Measurements from ENCODE around the gene THAP5.

THAP5 gene

DNA sequence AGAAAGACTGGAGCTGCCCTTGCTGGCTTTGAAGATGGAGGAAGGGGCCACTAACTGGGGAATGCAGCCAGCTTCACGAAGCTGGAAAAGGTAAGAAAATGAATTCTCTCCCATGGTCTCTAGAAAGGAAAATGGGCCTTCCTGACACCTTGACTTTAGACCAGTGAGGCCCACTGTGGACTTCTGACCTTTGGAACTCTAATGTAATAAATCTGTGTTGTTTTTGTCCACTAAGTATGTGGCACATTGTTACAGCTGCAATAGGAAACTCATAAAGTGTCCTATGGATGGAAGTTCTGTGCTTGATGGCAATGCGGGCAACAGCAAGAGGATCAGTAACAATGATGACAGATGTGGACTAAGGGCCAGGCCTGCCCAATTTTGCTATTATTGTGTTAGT lies 21.1 kb upstream of the THAP5 start:
- Histone ChIP-seq H3K9ac (ENCODE audit: insufficient read length) (no peak overlapping the region), H3K27ac (no peak overlapping the region)
- no peak for DNase-seq (ENCODE audit: low read depth, low spot score)

DNA sequence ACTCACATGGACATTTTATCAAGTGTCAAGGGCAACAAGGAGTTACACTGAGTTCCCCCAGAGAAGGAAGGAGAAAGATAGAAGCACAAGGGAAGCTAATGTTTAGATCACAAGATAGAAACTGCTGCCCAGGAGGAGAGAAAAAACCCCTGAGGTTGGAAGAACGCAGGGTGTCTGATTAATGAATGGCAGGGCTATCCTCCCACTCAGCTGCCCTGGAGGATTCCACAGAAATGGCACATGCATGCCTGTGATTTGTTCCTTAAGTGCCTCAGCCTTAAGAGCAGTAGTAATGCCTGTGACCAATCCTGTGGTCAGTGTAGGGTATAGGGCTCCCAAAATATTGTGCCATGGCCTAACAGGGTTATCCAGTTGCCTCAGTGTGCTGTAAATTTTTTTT lies 20.4 kb upstream of the THAP5 start:
- Histone ChIP-seq H3K9me3 (ENCODE audit: low read depth, low read length) (no peaks in the 10 kb centered on the region), H3K9ac (ENCODE audit: insufficient read length) (no peak overlapping the region), H3K36me3 (ENCODE audit: insufficient read depth, low read length) (no peaks in the 10 kb centered on the region), H3K4me3 (no peak overlapping the region), H3K27ac (no peak overlapping the region)
- no peak for TF ChIP-seq EZH2 (IDR thresholded peaks at IDR 0.05)
- no peak for TF ChIP-seq POLR2AphosphoS5 (IDR thresholded peaks at IDR 0.05; ENCODE audit: borderline replicate concordance, low read depth, low read length)
- TF ChIP-seq FOXP2 (optimal IDR thresholded peaks at IDR 0.05; ENCODE audit: control extremely low read depth, extremely low read length, insufficient read depth): no peak
- DNase-seq (ENCODE audit: low read depth, low spot score): no peak

More for the DNA sequence above, 21.1 kb upstream of the THAP5 start:
- TF ChIP-seq EZH2 (IDR thresholded peaks at IDR 0.05) (no peak), POLR2AphosphoS5 (IDR thresholded peaks at IDR 0.05; ENCODE audit: borderline replicate concordance, low read depth, low read length) (no peak), FOXP2 (optimal IDR thresholded peaks at IDR 0.05; ENCODE audit: control extremely low read depth, extremely low read length, insufficient read depth) (no peak)
- H3K9me3 ChIP-seq (ENCODE audit: low read depth, low read length): no peaks in the 10 kb centered on the region
- H3K36me3 ChIP-seq (ENCODE audit: insufficient read depth, low read length): no peaks in the 10 kb centered on the region
- H3K4me3 ChIP-seq: no peak overlapping the region

DNA sequence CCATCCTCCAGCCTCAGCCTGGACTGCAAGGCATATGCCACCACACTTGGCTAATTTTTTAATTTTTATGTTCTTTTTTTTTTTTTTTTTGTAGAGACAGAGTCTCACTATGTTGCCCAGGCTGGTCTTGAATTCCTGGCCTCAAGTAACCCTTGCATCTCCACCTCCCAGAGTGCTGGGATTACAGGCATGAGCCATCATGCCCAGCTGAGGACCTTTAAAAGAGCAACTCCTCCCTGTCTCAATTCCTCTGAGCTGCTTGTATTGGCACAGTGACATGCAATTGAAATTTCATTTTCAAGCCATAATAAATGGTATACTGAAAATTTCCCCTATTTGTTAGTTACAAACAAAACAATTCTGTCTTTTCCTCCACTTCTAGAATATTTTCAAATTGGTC lies 19.7 kb upstream of the THAP5 start:
- TF ChIP-seq FOXP2 (optimal IDR thresholded peaks at IDR 0.05; ENCODE audit: control extremely low read depth, extremely low read length, insufficient read depth) (no peak), EZH2 (IDR thresholded peaks at IDR 0.05) (no peak), POLR2AphosphoS5 (IDR thresholded peaks at IDR 0.05; ENCODE audit: borderline replicate concordance, low read depth, low read length) (no peak)
- no peak for DNase-seq (ENCODE audit: low read depth, low spot score)
- Histone ChIP-seq H3K36me3 (ENCODE audit: insufficient read depth, low read length) (no peaks in the 10 kb centered on the region), H3K27ac (no peak overlapping the region), H3K9me3 (ENCODE audit: low read depth, low read length) (no peaks in the 10 kb centered on the region), H3K9ac (ENCODE audit: insufficient read length) (no peak overlapping the region), H3K4me3 (no peak overlapping the region)

DNA sequence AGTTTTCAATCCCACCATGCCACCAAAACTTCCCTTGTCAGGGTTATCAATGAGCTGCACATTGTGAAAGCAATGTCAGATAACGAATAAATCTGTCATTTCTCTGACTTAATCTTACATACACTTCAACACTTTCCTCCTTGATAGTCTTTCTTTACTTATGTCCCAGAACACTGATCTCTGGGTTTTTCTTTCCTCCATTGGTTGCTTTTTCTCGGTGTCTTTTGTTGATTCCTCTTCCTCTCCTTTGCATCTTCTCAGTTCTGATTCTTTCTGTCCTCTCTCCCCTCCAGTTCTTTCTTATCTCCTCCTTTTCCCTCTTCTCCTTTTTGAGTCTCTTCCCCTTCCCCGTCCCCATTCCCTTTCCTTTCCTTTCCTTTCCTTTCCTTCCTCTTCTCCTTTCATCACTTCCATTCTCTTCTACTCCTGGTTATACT lies 16.8 kb upstream of the THAP5 start:
- H3K9me3 ChIP-seq (ENCODE audit: low read depth, low read length): no peaks in the 10 kb centered on the region

DNA sequence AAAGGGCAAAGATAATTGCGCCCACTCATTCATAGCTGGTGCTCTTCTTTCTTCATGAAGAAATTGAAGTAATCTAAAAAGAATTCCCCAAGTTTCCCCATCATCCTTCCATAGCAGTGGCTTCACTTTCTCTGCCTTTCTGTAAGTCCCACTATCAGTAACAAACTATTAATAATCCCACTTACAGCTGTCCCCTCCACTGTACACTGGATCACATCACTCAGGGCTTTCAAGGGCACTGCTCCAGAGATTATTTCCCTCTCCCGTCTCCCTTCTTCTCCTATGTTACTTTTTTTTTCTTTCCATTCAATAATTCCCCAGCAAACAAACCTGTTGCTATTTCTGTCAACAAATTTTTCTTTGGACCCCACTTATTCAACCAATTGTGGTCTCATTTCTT lies 16.3 kb upstream of the THAP5 start:
- Histone ChIP-seq H3K4me3 (no peak overlapping the region), H3K9me3 (ENCODE audit: low read depth, low read length) (no peaks in the 10 kb centered on the region), H3K36me3 (ENCODE audit: insufficient read depth, low read length) (no peaks in the 10 kb centered on the region), H3K9ac (ENCODE audit: insufficient read length) (no peak overlapping the region), H3K27ac (no peak overlapping the region)
- DNase-seq (ENCODE audit: low read depth, low spot score): no peak
- no peak for TF ChIP-seq POLR2AphosphoS5 (IDR thresholded peaks at IDR 0.05; ENCODE audit: borderline replicate concordance, low read depth, low read length)
- TF ChIP-seq EZH2 (IDR thresholded peaks at IDR 0.05): no peak
- TF ChIP-seq FOXP2 (optimal IDR thresholded peaks at IDR 0.05; ENCODE audit: control extremely low read depth, extremely low read length, insufficient read depth): no peak

More for the DNA sequence above, 16.8 kb upstream of the THAP5 start:
- H3K36me3 ChIP-seq (ENCODE audit: insufficient read depth, low read length): no peaks in the 10 kb centered on the region
- no peak overlapping the region for H3K4me3 ChIP-seq
- no peak for TF ChIP-seq POLR2AphosphoS5 (IDR thresholded peaks at IDR 0.05; ENCODE audit: borderline replicate concordance, low read depth, low read length)
- no peak for TF ChIP-seq FOXP2 (optimal IDR thresholded peaks at IDR 0.05; ENCODE audit: control extremely low read depth, extremely low read length, insufficient read depth)
- TF ChIP-seq EZH2 (IDR thresholded peaks at IDR 0.05): no peak
- no peak overlapping the region for H3K9ac ChIP-seq (ENCODE audit: insufficient read length)
- no peak overlapping the region for H3K27ac ChIP-seq
- no peak for DNase-seq (ENCODE audit: low read depth, low spot score)

DNA sequence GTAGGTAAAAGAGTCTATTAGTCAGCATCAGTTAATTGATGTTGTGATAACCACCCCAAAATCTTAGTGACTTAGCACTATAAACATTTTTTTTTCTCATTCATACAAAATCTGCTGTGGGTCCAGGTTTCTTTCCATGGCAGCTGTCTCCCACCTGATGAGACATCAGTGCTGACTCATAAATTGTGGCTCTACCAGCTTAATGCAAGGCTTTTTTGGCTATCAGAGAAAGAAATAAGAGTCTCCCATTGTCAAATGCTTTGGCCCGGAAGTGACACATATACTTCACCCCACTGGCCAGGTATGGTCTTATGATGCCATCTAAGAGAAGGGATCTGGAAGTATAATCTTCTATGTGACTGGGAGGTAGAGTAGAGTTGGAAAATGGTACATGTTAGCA lies 14.7 kb upstream of the THAP5 start:
- H3K9ac ChIP-seq (ENCODE audit: insufficient read length): no peak overlapping the region
- no peaks in the 10 kb centered on the region for H3K9me3 ChIP-seq (ENCODE audit: low read depth, low read length)
- H3K36me3 ChIP-seq (ENCODE audit: insufficient read depth, low read length): no peaks in the 10 kb centered on the region; the same call in 1 of the 2 replicates
- DNase-seq (ENCODE audit: low read depth, low spot score): no peak
- TF ChIP-seq FOXP2 (optimal IDR thresholded peaks at IDR 0.05; ENCODE audit: control extremely low read depth, extremely low read length, insufficient read depth): no peak
- no peak for TF ChIP-seq EZH2 (IDR thresholded peaks at IDR 0.05)
- TF ChIP-seq POLR2AphosphoS5 (IDR thresholded peaks at IDR 0.05; ENCODE audit: borderline replicate concordance, low read depth, low read length): no peak
- H3K27ac ChIP-seq: no peak overlapping the region
- no peak overlapping the region for H3K4me3 ChIP-seq

DNA sequence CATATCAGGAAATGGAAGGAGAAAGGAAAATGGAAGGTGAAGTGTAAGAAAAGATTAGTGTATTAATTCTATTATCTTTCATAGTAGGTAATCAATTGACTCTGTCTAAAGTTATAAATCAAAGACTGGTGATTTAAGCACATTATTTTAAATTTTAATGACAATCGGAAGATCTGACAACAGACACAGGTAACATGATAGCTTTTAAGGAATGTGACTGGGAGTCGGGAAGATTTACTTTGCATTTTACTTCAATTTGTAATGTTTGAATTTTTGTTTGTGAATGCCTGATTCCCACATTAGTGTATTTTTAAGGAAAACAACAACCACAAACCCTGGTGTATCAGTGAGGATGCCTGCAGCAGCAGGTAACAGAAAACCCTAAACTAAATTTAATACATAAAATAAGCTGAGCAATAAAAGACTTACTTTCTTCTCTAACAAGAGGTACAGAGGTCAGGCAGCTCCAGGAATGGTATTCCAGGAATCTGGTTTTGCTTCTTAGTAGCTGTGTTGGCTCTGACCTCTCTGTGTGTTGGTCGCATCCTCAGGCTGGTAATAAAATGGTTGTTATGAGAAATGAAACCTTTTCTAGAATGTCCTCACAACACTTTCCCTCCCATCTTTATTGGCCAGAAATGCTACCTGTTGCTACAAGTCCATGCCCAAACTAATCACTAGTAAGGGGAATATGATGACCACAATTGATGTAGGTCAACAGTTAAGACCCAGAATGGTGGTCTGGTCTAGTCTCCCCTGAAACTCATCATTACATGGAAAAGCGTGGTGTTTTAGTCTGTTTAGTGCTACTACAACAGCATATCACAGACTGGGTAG lies 12.4 kb upstream of the THAP5 start:
- no peaks in the 10 kb centered on the region for H3K9me3 ChIP-seq (ENCODE audit: low read depth, low read length)
- H3K4me3 ChIP-seq: no peak overlapping the region
- DNase-seq (ENCODE audit: low read depth, low spot score): no peak
- no peak overlapping the region for H3K27ac ChIP-seq
- no peak overlapping the region for H3K9ac ChIP-seq (ENCODE audit: insufficient read length)
- TF ChIP-seq FOXP2 (optimal IDR thresholded peaks at IDR 0.05; ENCODE audit: control extremely low read depth, extremely low read length, insufficient read depth) (no peak), POLR2AphosphoS5 (IDR thresholded peaks at IDR 0.05; ENCODE audit: borderline replicate concordance, low read depth, low read length) (no peak), EZH2 (IDR thresholded peaks at IDR 0.05) (no peak)
- H3K36me3 ChIP-seq (ENCODE audit: insufficient read depth, low read length): no peaks in the 10 kb centered on the region; the same call in 1 of the 2 replicates

DNA sequence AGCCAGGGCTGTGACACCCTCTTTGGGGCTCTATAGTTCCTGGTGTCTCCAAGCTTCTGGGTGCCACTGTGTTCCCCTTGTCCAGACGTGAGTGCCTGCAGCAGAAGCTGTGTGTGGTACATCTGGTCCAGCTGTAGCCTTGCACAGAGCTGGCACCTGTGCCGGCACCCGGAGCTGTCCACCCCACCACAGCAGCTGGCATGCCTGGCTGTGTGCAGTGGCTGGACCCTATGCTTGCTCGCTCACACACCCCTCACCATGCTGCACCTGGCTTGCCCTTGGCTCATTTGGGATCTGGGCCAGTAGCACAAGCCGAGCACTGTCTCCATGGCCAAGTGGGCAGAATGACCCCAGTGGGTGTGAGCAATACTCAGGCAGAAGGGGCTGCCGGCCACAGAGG lies 10.8 kb upstream of the THAP5 start:
- TF ChIP-seq EZH2 (IDR thresholded peaks at IDR 0.05): no peak
- TF ChIP-seq FOXP2 (optimal IDR thresholded peaks at IDR 0.05; ENCODE audit: control extremely low read depth, extremely low read length, insufficient read depth): no peak
- no peak for TF ChIP-seq POLR2AphosphoS5 (IDR thresholded peaks at IDR 0.05; ENCODE audit: borderline replicate concordance, low read depth, low read length)
- no peak overlapping the region for H3K27ac ChIP-seq
- no peak overlapping the region for H3K9ac ChIP-seq (ENCODE audit: insufficient read length)
- no peak for DNase-seq (ENCODE audit: low read depth, low spot score)
- H3K9me3 ChIP-seq (ENCODE audit: low read depth, low read length): no peaks in the 10 kb centered on the region
- no peaks in the 10 kb centered on the region; the same call in 1 of the 2 replicates for H3K36me3 ChIP-seq (ENCODE audit: insufficient read depth, low read length)
- H3K4me3 ChIP-seq: no peak overlapping the region

Measured in SK-N-MC (cell line).